Type B pancreatic cell (in vitro differentiated cells): ENCODE measurements around the gene AKAIN1. TPM values are rescaled to one million over a fixed set of nuclear protein-coding genes. Genes with fewer than 3 reads are reported as not detected.

Experiments used
- DNase-seq: peaks from one replicate; pipeline ENCODE4 v3.0.0; 2021; ENCODE audit warnings: mixed read lengths; ENCODE audit not compliant: unreplicated experiment; ENCODE audit errors: extremely low spot score
- H3K27ac Mint-ChIP-seq: 2 replicates; pipeline ENCODE4 v1.8.0; 2021; ENCODE audit warnings: mild to moderate bottlenecking, mixed read lengths
- H3K27me3 Mint-ChIP-seq: 2 replicates; pipeline ENCODE4 v1.8.0; 2021; ENCODE audit warnings: mixed read lengths
- H3K36me3 Mint-ChIP-seq: 2 replicates; pipeline ENCODE4 v1.8.0; 2021; ENCODE audit warnings: mixed read lengths
- H3K4me1 Mint-ChIP-seq: one replicate; pipeline ENCODE4 v1.8.0; 2021; ENCODE audit warnings: mixed read lengths; ENCODE audit not compliant: unreplicated experiment
- H3K4me3 Mint-ChIP-seq: 2 replicates; pipeline ENCODE4 v1.8.0; 2021; ENCODE audit warnings: mild to moderate bottlenecking, mixed read lengths
- H3K9me3 Mint-ChIP-seq: 2 replicates; pipeline ENCODE4 v1.8.0; 2021; ENCODE audit warnings: mixed read lengths
- total RNA-seq: library from RNA; stranded (reverse); gene quantifications from 2 replicates; pipeline ENCODE4 v1.2.1, GENCODE V29; 2021; ENCODE audit warnings: low replicate concordance
- TF ChIP-seq, protein P1 (sequence below): fragments of 200-600 bp; sonication (generic); conservative IDR thresholded peaks from 2 replicates; pipeline ENCODE4 v1.5.0; 2021; ENCODE audit warnings: antibody characterized with exemption, mild to moderate bottlenecking

Gene AKAIN1
- total RNA-seq, 1 donor from 2014 or later: 1.1 TPM

DNA sequence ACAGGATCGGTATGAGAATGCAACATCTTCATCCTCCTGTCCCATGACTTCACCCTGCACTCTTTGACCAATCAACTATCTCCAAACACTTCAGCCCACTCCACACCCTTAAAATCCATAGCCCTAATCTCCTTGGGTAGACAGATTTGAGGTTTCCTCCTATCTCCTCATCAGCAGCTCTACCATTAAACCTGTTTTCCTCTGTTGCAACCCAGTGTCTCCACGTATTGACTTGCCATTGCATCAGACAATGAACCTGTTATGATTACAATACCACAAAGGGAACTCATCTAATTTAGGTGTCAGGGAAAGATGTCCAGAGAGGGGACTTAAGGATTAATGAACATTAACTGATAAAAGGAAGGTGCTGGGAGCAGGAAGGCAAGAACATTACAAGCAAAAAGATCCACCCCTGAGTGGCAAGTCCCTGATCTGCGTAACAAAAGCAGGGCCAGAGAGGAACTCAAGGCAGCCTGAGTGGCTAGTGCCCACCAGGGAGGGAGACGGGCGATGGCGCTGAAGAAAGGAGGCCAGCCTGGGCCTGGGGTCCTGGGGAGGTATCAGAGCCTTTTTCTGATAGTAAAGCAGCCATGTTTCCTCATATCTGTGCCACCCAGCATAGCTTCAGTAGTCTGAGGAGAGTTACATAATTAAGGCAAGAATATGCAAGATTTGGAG is 44.6 kb downstream of the AKAIN1 start:
- DNase-seq: no peak

DNA sequence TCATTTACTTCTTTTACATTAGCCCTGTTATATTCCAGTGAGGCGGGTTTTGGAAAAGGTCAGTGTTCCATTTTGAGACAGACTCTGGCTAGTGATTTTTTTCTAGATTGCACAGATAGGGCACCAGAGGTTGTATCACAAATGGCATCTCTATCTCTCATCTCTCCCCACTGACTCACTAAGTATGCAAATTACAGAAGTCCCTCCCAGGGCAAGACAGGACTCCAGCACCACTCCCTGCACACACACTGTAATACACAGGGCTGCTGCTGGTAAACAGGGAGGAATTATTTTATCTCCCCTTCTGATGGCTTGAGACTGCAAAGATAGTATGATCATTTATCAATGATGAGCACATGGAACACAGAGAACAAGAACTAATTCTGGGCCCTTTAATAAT is 46.2 kb downstream of the AKAIN1 start:
- no peak for DNase-seq
- H3K27ac Mint-ChIP-seq: no peak overlapping the region
- no peaks in the 10 kb centered on the region for H3K9me3 Mint-ChIP-seq
- H3K27me3 Mint-ChIP-seq: no peaks in the 10 kb centered on the region
- H3K36me3 Mint-ChIP-seq: no peaks in the 10 kb centered on the region
- H3K4me3 Mint-ChIP-seq: no peak overlapping the region
- H3K4me1 Mint-ChIP-seq: no peaks in the 10 kb centered on the region
- TF ChIP-seq, protein P1, sequence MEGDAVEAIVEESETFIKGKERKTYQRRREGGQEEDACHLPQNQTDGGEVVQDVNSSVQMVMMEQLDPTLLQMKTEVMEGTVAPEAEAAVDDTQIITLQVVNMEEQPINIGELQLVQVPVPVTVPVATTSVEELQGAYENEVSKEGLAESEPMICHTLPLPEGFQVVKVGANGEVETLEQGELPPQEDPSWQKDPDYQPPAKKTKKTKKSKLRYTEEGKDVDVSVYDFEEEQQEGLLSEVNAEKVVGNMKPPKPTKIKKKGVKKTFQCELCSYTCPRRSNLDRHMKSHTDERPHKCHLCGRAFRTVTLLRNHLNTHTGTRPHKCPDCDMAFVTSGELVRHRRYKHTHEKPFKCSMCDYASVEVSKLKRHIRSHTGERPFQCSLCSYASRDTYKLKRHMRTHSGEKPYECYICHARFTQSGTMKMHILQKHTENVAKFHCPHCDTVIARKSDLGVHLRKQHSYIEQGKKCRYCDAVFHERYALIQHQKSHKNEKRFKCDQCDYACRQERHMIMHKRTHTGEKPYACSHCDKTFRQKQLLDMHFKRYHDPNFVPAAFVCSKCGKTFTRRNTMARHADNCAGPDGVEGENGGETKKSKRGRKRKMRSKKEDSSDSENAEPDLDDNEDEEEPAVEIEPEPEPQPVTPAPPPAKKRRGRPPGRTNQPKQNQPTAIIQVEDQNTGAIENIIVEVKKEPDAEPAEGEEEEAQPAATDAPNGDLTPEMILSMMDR: no peak

More for the DNA sequence above, 44.6 kb downstream of the AKAIN1 start:
- TF ChIP-seq, protein P1: no peak
- Mint-ChIP-seq H3K27me3 (no peaks in the 10 kb centered on the region), H3K27ac (no peak overlapping the region), H3K4me3 (no peak overlapping the region), H3K4me1 (no peaks in the 10 kb centered on the region), H3K9me3 (no peaks in the 10 kb centered on the region), H3K36me3 (no peaks in the 10 kb centered on the region)

DNA sequence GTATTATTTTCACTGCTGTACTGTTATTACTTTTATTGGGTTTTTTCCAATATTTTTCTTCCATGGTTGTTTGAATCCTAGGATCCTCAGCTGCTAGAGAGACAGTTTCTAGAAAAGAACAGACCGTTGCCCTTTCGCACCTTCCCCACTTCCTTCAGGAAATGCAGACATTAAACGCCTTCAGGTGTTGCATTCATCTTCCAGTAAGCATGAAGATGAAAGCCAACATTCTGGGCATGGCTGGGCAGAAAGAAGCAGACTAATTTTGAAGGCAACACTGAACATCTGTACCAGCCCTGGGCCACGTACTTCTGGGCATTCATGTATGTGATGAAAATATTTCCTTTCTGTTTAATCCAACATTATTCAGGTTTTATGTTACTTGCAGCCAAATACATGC is 51.0 kb downstream of the AKAIN1 start:
- Mint-ChIP-seq H3K36me3 (no peaks in the 10 kb centered on the region), H3K27ac (no peak overlapping the region), H3K9me3 (no peaks in the 10 kb centered on the region)

DNA sequence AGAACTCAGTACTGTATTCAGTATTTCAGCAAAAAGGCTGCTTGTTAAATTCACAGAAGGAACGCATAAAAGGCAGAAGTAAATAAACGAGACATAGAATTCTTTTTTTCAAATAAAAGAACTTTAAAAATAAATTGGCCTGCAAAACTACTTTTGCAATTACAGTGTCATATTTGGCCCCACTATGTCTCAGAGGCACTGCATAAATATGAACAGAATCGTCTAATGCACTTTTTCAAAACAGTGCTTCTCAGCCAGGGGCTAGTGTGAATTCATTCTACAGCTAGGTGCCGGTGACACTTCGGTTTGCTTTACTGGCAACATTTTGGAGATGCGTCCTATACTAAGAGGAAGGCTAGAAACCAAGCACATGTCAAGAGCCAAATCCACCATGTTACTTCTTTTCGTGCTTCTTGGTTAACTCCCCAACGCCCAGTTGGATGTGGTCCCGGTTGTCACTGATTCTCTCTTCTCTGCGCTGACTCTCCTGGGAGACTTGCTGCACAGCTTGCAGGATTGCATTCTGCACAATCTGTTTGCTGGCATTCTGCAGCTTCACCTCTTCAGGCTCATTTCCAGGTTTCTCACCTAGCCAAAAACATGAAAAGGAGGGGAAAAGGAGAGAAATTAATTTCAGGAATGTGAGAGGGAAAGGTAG is 51.8 kb downstream of the AKAIN1 start:
- H3K27me3 Mint-ChIP-seq: no peaks in the 10 kb centered on the region
- H3K27ac Mint-ChIP-seq: no peak overlapping the region
- TF ChIP-seq, protein P1: no peak
- no peak overlapping the region for H3K4me3 Mint-ChIP-seq
- no peaks in the 10 kb centered on the region for H3K36me3 Mint-ChIP-seq
- H3K9me3 Mint-ChIP-seq: no peaks in the 10 kb centered on the region
- H3K4me1 Mint-ChIP-seq: no peaks in the 10 kb centered on the region
- DNase-seq: no peak

More for the DNA sequence above, 51.0 kb downstream of the AKAIN1 start:
- H3K4me1 Mint-ChIP-seq: no peaks in the 10 kb centered on the region
- no peak for DNase-seq
- H3K27me3 Mint-ChIP-seq: no peaks in the 10 kb centered on the region
- TF ChIP-seq, protein P1: no peak
- no peak overlapping the region for H3K4me3 Mint-ChIP-seq

DNA sequence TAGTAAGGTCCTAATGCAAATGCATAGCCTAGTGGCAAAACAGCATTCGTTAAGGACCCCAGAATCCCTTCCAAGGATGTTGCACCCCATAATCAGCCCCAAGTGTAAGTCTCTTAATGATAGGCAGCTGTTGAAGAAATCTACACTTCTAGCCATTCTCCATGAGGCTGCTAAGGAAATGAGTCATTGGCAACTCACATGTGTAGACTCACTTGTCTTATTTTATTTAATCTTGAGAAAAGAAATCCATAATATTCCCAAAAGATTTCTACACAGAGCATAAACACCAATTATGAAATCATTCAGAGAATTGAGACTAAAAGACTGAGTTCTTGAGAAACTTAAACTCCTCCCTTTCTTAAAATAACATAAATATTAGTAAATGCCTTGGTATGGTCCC is 52.4 kb downstream of the AKAIN1 start:
- Mint-ChIP-seq H3K27ac (no peak overlapping the region), H3K27me3 (no peaks in the 10 kb centered on the region), H3K4me1 (no peaks in the 10 kb centered on the region), H3K9me3 (no peaks in the 10 kb centered on the region), H3K4me3 (no peak overlapping the region), H3K36me3 (no peaks in the 10 kb centered on the region)
- no peak for DNase-seq
- TF ChIP-seq, protein P1: no peak
